Adrenal gland (tissue), 5 donors: Measurements from ENCODE around the gene FNBP1L.

Experiments
- CTCF ChIP-seq, 6 experiments: fragments of 450-650 bp in 4 of 6; fragments of 200-600 bp in 2 of 6; sonication (generic) in 1 of 6; IDR thresholded peaks; 1 replicate in 5 of 6; 2 replicates in 1 of 6; pipeline versions ENCODE4 v1.5.1 to v1.8.0; 2016 to 2021; ENCODE audit warnings: antibody characterized with exemption in 6 of 6, mild to moderate bottlenecking in 2 of 6, moderate library complexity in 1 of 6
- POLR2A ChIP-seq, 2 donors: fragments of 450-650 bp; IDR thresholded peaks; one replicate each; pipeline ENCODE4 v1.6.1; 2017; ENCODE audit warnings: antibody characterized with exemption in 2 of 2, mild to moderate bottlenecking in 2 of 2, moderate library complexity in 1 of 2
- donor health status: DM: no; HTN: no; CAD: no.

- TF ChIP-seq CTCF (IDR thresholded peaks at IDR 0.05) (no peak), POLR2A (IDR thresholded peaks at IDR 0.05) (no peak)
Observed at GRCh38 chr1:93448292-93448982, 519 bp downstream of the FNBP1L start.
